GM12878 (cell line): ENCODE measurements around the gene CWC27. TPM values are rescaled to one million over a fixed set of nuclear protein-coding genes. Genes with fewer than 3 reads are reported as not detected.

Experiments
- BCL11A ChIP-seq: IDR thresholded peaks from 2 replicates; pipeline ENCODE4 v1.6.1; 2011; ENCODE audit warnings: low read depth, low read length
- CEBPB ChIP-seq, 2 experiments: fragments of 150-350 bp in 1 of 2; IDR thresholded peaks; 2 replicates each; pipeline ENCODE4 v1.6.1; 2012 to 2014; ENCODE audit warnings: low read depth in 2 of 2, low read length in 2 of 2, borderline replicate concordance in 1 of 2, inconsistent platforms in 1 of 2
- CHD2 ChIP-seq: IDR thresholded peaks from 2 replicates; pipeline ENCODE4 v1.6.1; 2011; ENCODE audit warnings: low read depth, low read length, improper control_type of control experiment, borderline replicate concordance
- CREB1 ChIP-seq: IDR thresholded peaks from 2 replicates; pipeline ENCODE4 v1.6.1; 2012; ENCODE audit warnings: low read depth, mild to moderate bottlenecking, inconsistent platforms
- E2F8 ChIP-seq: fragments of 450-650 bp; IDR thresholded peaks from 2 replicates; pipeline ENCODE4 v1.6.1; 2018; ENCODE audit warnings: mild to moderate bottlenecking, low read depth, moderate library complexity; ENCODE audit not compliant: partially characterized antibody
- E4F1 ChIP-seq: fragments of 450-650 bp; IDR thresholded peaks from 2 replicates; pipeline ENCODE4 v1.6.1; 2018; ENCODE audit warnings: borderline replicate concordance, mild to moderate bottlenecking; ENCODE audit not compliant: partially characterized antibody
- ETV6 ChIP-seq, 2 experiments: fragments of 450-650 bp in 1 of 2; IDR thresholded peaks in 1 of 2; conservative IDR thresholded peaks in 1 of 2; 2 replicates each; pipeline ENCODE4 v1.6.1; 2014; ENCODE audit warnings: antibody characterized with exemption in 1 of 2, borderline replicate concordance in 1 of 2, low read depth in 1 of 2, mild to moderate bottlenecking in 1 of 2, moderate library complexity in 1 of 2
- GABPA ChIP-seq: IDR thresholded peaks from 2 replicates; pipeline ENCODE4 v1.6.1; 2014; ENCODE audit warnings: antibody characterized with exemption, low read depth, mild to moderate bottlenecking, inconsistent platforms
- HSF1 ChIP-seq: fragments of 150-350 bp; IDR thresholded peaks from 2 replicates; pipeline ENCODE4 v1.6.1; 2014; ENCODE audit warnings: mild to moderate bottlenecking, low read depth, low read length
- IKZF2 ChIP-seq, 2 experiments: fragments of 450-650 bp; IDR thresholded peaks; 2 replicates each; pipeline ENCODE4 v1.6.1; 2017; ENCODE audit warnings: mild to moderate bottlenecking in 2 of 2, moderate library complexity in 2 of 2
- IRF5 ChIP-seq: fragments of 450-650 bp; IDR thresholded peaks from 2 replicates; pipeline ENCODE4 v1.6.1; 2017; ENCODE audit warnings: borderline replicate concordance
- KDM1A ChIP-seq: fragments of 200-600 bp; sonication (generic); IDR thresholded peaks from 2 replicates; pipeline ENCODE4 v1.6.1; 2016; ENCODE audit warnings: borderline replicate concordance
- NR2C1 ChIP-seq: fragments of 450-650 bp; IDR thresholded peaks from 2 replicates; pipeline ENCODE4 v1.6.1; 2017; ENCODE audit warnings: antibody characterized with exemption, mild to moderate bottlenecking, moderate library complexity
- SIX5 ChIP-seq: IDR thresholded peaks from 2 replicates; pipeline ENCODE4 v1.6.1; 2011; ENCODE audit warnings: mild to moderate bottlenecking, low read depth, low read length, moderate library complexity; ENCODE audit not compliant: severe bottlenecking
- TCF7 ChIP-seq: IDR thresholded peaks from 2 replicates; pipeline ENCODE4 v1.6.1; 2014; ENCODE audit warnings: antibody characterized with exemption, borderline replicate concordance
- polyA plus RNA-seq, 11 experiments: library from polyadenylated mRNA; depleted of rRNA in 4 of 11; unstranded in 6 of 11; stranded (reverse) in 5 of 11; fragments of >200 nt; fragmentation: Nextera tagmentation in 4 of 11; fragmentation: Illumina TruSeq in 1 of 11; extraction: Ambion mirVana in 4 of 11; extraction: Trizol in 1 of 11; gene quantifications; 1 replicate in 1 of 11; 2 replicates in 10 of 11; pipeline versions ENCODE4 v1.2.1 to v1.2.3, GENCODE V29; 2011 to 2016; ENCODE audit warnings: inconsistent platforms in 2 of 11, missing spikeins in 2 of 11, low read depth in 1 of 11
- total RNA-seq, 4 experiments: library from RNA; depleted of rRNA in 3 of 4; stranded (reverse); fragments of >200 nt in 3 of 4; fragmentation: Illumina TruSeq in 1 of 4; extraction: Trizol in 1 of 4; gene quantifications; 2 replicates each; pipeline versions ENCODE4 v1.2.1 to v1.2.3, GENCODE V29; 2013 to 2021
- TF ChIP-seq, protein P1 (sequence below): IDR thresholded peaks from 2 replicates; pipeline ENCODE4 v1.6.1; 2012; ENCODE audit warnings: mild to moderate bottlenecking, low read depth, low read length

Gene CWC27
- total and polyA plus RNA-seq, 10 of the 15 experiments (the other 5 are each of a cell fraction or from before 2014, with no cell fraction given) = 21.7 to 61.9 (median 47.0) TPM

- TF ChIP-seq E2F8 (no peak), TCF7 (peak; percentile 97), ETV6 (conservative IDR thresholded peaks at IDR 0.05 in 1 of 2, IDR thresholded peaks at IDR 0.05 in 1 of 2; ENCODE audit: borderline replicate concordance in 1 of 2, low read depth in 1 of 2) (peak in 1 of 2 experiments; percentile 52; a peak in 1 of 4 replicates), E4F1 (no peak), GABPA (peak; percentile 59; the same call in 1 of the 2 replicates), BCL11A (peak; percentile 71; the same call in 1 of the 2 replicates), NR2C1 (no peak), CHD2 (no peak), IKZF2 (IDR thresholded peaks at IDR 0.05) (peak in 1 of 2 experiments; percentile 39; a peak in 1 of 4 replicates), KDM1A (no peak), SIX5 (no peak), IRF5 (no peak), CEBPB (IDR thresholded peaks at IDR 0.05; ENCODE audit: borderline replicate concordance in 1 of 2, low read depth in 2 of 2, low read length in 2 of 2) (no peak), CREB1 (no peak), HSF1 (no peak)
- TF ChIP-seq, protein P1, sequence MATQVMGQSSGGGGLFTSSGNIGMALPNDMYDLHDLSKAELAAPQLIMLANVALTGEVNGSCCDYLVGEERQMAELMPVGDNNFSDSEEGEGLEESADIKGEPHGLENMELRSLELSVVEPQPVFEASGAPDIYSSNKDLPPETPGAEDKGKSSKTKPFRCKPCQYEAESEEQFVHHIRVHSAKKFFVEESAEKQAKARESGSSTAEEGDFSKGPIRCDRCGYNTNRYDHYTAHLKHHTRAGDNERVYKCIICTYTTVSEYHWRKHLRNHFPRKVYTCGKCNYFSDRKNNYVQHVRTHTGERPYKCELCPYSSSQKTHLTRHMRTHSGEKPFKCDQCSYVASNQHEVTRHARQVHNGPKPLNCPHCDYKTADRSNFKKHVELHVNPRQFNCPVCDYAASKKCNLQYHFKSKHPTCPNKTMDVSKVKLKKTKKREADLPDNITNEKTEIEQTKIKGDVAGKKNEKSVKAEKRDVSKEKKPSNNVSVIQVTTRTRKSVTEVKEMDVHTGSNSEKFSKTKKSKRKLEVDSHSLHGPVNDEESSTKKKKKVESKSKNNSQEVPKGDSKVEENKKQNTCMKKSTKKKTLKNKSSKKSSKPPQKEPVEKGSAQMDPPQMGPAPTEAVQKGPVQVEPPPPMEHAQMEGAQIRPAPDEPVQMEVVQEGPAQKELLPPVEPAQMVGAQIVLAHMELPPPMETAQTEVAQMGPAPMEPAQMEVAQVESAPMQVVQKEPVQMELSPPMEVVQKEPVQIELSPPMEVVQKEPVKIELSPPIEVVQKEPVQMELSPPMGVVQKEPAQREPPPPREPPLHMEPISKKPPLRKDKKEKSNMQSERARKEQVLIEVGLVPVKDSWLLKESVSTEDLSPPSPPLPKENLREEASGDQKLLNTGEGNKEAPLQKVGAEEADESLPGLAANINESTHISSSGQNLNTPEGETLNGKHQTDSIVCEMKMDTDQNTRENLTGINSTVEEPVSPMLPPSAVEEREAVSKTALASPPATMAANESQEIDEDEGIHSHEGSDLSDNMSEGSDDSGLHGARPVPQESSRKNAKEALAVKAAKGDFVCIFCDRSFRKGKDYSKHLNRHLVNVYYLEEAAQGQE = no peak
Observed at GRCh38 chr5:64814073-64814472, 45.3 kb downstream of the CWC27 start (continued).
